IPS-20b (cell line): ENCODE data around the gene NEMP1.
"Not testable (repeated sequence)": the region's sequence is repeated elsewhere in the genome, so short reads cannot be mapped to it uniquely, and the experiment has no call there.

Experiments
- H3K27ac ChIP-seq: one replicate; pipeline ENCODE4 v1.5.1; 2013; ENCODE audit warnings: low read length
- H3K27me3 ChIP-seq: 2 replicates; pipeline ENCODE4 v1.6.1; 2013; ENCODE audit warnings: mild to moderate bottlenecking, low read length, inconsistent platforms; ENCODE audit not compliant: insufficient read depth
- H3K36me3 ChIP-seq: 2 replicates; pipeline ENCODE4 v1.6.1; 2013; ENCODE audit warnings: low read depth, mild to moderate bottlenecking, inconsistent platforms, low read length, moderate library complexity; ENCODE audit not compliant: insufficient read depth
- H3K4me1 ChIP-seq: 2 replicates; pipeline ENCODE4 v1.6.1; 2013; ENCODE audit warnings: mild to moderate bottlenecking, control low read depth, inconsistent platforms, low read length, moderate library complexity; ENCODE audit not compliant: insufficient read depth
- H3K4me3 ChIP-seq: 2 replicates; pipeline ENCODE4 v1.5.1; 2013; ENCODE audit warnings: mild to moderate bottlenecking, low read length, inconsistent platforms
- H3K9ac ChIP-seq: 2 replicates; pipeline ENCODE4 v1.6.1; 2013; ENCODE audit warnings: low read depth, mild to moderate bottlenecking, inconsistent platforms, low read length, moderate library complexity
- H3K9me3 ChIP-seq: 2 replicates; pipeline ENCODE4 v1.6.1; 2013; ENCODE audit warnings: mild to moderate bottlenecking, low read depth, low read length, inconsistent platforms; ENCODE audit not compliant: insufficient read depth

NEMP1 gene

DNA sequence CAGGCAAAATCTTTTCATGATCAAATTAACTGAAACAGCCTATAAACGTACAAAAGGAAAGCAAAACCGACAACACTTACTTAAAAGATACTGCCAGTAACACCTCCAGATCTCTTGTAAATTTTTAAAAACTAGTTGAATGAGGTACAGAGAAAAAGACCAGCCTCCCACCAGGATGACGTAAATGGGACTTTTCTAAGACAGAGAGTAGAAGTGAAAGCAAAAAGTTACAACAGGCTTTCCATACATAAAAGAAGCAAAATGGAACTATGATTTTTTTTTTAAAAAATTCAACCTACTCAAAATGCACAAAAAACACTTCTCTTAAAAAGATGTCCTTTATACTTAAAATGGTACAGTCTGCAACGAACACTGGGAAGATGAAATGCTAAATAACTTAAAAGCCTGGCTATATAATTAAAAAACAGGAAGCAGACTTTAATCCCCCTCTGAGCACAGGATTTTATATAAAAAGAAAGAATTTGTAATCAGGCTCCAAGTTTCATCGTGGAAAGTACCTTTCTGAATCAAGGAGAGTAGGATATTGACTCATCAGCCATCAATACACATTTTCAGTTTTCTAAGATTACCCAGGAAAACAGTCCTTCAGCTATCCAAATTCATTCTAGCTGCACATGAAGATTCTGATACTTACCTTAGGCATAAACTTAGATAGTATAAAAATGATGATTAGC lies 14.5 kb downstream of the NEMP1 start:
- no peaks in the 10 kb centered on the region for H3K27me3 ChIP-seq
- H3K4me1 ChIP-seq = no peaks in the 10 kb centered on the region
- H3K9me3 ChIP-seq = no peaks in the 10 kb centered on the region
- no peak overlapping the region for H3K9ac ChIP-seq
- H3K27ac ChIP-seq = no peak overlapping the region
- peaks cover 85% of the 10 kb centered on the region for H3K36me3 ChIP-seq
- H3K4me3 ChIP-seq = no peak overlapping the region

DNA sequence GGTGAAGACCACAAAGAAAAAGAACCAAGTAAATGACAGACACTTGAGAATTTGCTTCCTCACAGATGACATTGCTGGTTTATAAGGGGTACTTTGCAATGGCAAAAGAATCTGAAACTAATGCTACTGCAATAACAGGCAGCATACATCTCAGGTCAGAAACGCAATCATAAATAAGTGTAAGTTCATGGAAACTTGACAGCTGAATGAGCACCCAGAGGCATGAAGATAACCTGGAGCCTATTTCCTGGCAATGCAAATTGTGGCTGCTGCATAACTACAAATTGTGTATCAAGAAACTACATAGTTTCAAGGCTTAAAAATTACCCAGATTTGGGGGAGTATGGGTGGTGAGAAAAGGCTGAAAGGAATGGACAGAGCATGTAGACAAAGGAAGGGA lies 20.1 kb downstream of the NEMP1 start:
- no peak overlapping the region for H3K9ac ChIP-seq
- no peaks in the 10 kb centered on the region for H3K4me1 ChIP-seq
- H3K9me3 ChIP-seq = 0 out of 2 replicates have a peak, but pooled peaks cover 2% of the 10 kb centered on the region
- no peak overlapping the region for H3K27ac ChIP-seq
- H3K27me3 ChIP-seq = no peaks in the 10 kb centered on the region
- H3K4me3 ChIP-seq = no peak overlapping the region
- peaks cover 70% of the 10 kb centered on the region for H3K36me3 ChIP-seq

DNA sequence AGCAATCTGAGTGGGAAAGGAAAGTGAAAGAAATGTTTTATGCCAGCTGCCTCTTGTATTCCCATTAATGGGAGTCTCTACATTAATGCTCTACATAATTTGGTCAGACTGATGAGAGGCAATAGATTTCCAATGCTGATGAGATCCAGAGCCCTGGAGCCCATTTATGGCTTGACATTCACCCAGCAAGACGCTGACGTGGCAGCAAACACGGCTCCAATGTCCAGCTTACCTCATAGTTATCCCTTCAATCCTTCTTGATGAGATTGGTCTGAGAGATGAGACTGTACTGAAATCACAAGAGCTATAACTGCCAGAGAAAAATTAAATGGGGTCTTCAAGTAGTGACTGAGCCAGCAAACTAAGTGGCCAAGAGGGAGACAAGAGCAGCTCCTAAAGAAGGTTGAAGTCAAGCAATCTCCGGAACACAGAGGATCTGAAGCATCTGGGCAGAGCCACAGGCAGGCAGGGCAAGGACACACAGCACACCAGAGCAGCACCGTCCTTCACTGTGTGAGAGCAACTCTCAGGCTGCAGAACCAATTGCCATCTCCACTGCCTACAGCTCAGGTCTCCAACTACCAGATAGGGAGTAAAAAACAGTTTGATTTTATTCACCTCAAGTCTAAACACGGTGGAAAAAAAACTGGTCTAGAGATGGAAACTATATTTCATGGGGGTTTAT lies 21.4 kb downstream of the NEMP1 start:
- H3K27ac ChIP-seq = no peak overlapping the region
- H3K9me3 ChIP-seq = 0 out of 2 replicates have a peak, but pooled peaks cover 2% of the 10 kb centered on the region
- H3K36me3 ChIP-seq = peaks cover 59% of the 10 kb centered on the region
- no peak overlapping the region for H3K9ac ChIP-seq
- H3K27me3 ChIP-seq = no peaks in the 10 kb centered on the region
- no peak overlapping the region for H3K4me3 ChIP-seq
- H3K4me1 ChIP-seq = no peaks in the 10 kb centered on the region

DNA sequence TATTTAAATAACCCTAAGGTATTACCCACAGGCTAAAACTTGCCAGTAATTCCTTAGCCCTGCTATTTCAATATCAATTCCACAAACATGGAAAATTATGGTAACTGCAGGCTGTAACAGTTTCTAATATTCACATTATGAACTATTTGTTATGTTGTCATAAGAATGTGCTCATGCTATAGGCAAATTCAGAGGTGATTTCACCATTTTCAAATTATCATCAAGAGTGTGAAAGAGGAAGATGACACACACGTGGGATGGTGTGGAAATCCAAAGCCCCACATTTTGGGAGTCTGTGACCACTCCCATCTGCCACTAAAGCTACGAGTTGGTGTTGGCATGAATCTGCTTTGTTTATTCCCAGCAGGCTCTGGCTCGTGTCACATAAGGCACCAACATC lies 22.8 kb downstream of the NEMP1 start:
- H3K9ac ChIP-seq = no peak overlapping the region
- peaks cover 51% of the 10 kb centered on the region for H3K36me3 ChIP-seq
- no peak overlapping the region for H3K4me3 ChIP-seq
- 0 out of 2 replicates have a peak, but pooled peaks cover 2% of the 10 kb centered on the region for H3K9me3 ChIP-seq
- H3K27ac ChIP-seq = no peak overlapping the region
- no peaks in the 10 kb centered on the region for H3K4me1 ChIP-seq
- H3K27me3 ChIP-seq = no peaks in the 10 kb centered on the region

DNA sequence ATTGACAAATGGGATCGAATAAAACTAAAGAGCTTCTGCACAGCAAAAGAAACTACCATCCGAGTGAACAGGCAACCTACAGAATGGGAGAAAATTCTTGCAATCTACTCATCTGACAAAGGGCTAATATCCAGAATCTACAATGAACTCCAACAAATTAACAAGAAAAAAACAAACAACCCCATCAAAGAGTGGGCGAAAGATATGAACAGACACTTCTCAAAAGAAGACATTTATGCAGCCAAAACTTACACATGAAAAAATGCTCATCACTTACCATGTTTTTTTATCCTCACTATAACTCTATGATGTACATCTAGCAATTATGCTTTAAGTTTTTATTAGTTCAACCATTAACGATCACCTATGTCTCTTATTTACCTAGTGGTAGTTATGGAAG lies 24.7 kb downstream of the NEMP1 start:
- not testable (repeated sequence) for H3K4me3 ChIP-seq, H3K9me3 ChIP-seq, H3K4me1 ChIP-seq, H3K9ac ChIP-seq, H3K27ac ChIP-seq, H3K27me3 ChIP-seq
- peaks cover 32% of the 10 kb centered on the region for H3K36me3 ChIP-seq

DNA sequence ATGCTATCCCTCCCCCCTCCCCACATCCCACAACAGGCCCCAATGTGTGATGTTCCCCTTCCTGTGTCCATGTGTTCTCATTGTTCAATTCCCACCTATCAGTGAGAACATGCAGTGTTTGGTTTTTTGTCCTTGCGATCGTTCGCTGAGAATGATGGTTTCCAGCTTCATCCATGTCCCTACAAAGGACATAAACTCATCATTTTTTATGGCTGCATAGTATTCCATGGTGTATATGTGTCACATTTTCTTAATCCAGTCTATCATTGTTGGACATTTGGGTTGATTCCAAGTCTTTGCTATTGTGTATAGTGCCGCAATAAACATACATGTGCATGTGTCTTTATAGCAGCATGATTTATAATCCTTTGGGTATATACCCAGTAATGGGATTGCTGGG lies 25.4 kb downstream of the NEMP1 start:
- H3K9ac ChIP-seq, H3K9me3 ChIP-seq, H3K4me3 ChIP-seq, H3K4me1 ChIP-seq, H3K27me3 ChIP-seq, H3K27ac ChIP-seq: not testable (repeated sequence)
- peaks cover 25% of the 10 kb centered on the region for H3K36me3 ChIP-seq

DNA sequence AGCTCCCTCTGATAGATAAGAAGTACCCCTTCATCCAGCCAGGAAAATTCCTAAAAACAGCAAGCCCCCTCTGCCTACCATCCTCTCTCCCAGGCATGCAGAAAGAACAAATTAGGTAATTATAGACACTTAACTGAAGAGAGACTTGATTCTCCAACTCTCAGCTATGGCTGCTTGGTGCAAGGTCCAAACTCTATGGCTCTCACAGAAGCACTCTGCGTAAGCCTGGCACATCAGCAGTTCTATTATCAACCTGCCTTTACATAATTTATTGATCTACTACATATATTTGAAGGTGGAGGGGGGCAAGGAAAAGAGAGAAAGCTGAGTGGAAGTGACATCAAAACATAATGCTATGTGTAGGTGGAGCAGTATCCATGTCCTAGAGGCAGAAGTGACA lies 27.6 kb downstream of the NEMP1 start:
- 0 out of 2 replicates have a peak, but pooled peaks cover 2% of the 10 kb centered on the region for H3K9me3 ChIP-seq

DNA sequence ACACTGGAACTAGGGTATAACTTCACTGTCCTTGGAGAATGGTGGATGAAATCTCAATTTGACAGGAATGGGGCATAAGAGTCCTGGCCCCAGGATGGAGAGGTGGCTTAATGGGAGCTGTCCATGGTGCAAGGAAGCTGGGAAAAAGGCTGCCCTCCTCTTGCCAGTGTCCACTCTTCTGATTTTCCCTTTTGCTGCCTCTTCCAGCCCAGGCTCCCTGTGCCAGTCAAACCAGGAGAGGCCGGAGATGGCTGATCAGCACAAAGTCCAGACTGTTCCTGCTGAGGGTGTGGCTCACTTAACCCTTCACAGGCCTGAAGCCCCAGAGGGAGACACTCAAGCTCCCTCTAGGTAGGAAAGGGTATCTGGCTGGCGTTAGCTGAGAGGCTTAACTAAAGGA lies 28.7 kb downstream of the NEMP1 start, which contains the start of gene MYO1A:
Gene MYO1A (minus strand): TSS at position 240 of the 400 bp plus-strand sequence. CDS start 1,806 bp downstream, outside the sequence.
- Histone ChIP-seq H3K36me3 (no peaks in the 10 kb centered on the region), H3K9ac (no peak within 1 kb of the TSS), H3K9me3 (0 out of 2 replicates have a peak, but pooled peaks cover 2% of the 10 kb centered on the region), H3K4me1 (no peaks in the 10 kb centered on the region), H3K27me3 (no peaks in the 10 kb centered on the region; the same call in 1 of the 2 replicates), H3K27ac (no peak within 1 kb of the TSS), H3K4me3 (no peak within 1 kb of the TSS)

More for the DNA sequence above, 27.6 kb downstream of the NEMP1 start:
- H3K27me3 ChIP-seq = no peaks in the 10 kb centered on the region; the same call in 1 of the 2 replicates
- H3K4me3 ChIP-seq = no peak overlapping the region
- peaks cover 4% of the 10 kb centered on the region; the same call in 1 of the 2 replicates for H3K36me3 ChIP-seq
- no peak overlapping the region for H3K27ac ChIP-seq
- H3K9ac ChIP-seq = no peak overlapping the region
- H3K4me1 ChIP-seq = no peaks in the 10 kb centered on the region

DNA sequence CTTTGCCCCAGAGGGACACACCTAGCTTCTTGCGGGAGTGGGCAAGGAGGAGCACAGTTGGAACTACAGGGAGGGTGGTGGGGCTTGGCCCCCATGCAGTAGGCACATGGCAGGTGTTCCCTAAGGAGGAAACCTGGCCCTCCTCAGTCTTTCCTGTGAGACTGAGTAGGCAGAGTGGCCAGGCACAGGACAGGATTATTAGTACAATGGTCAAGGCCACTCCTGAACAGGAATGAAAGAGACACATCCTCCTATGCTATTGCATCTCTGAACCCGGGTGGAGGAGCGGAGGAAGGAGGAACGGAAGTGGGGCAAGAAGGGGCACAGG lies 29.5 kb downstream of the NEMP1 start:
- Histone ChIP-seq H3K9ac (no peak overlapping the region), H3K27ac (no peak overlapping the region), H3K27me3 (no peaks in the 10 kb centered on the region; the same call in 1 of the 2 replicates), H3K4me3 (no peak overlapping the region), H3K4me1 (no peaks in the 10 kb centered on the region), H3K36me3 (no peaks in the 10 kb centered on the region), H3K9me3 (no peaks in the 10 kb centered on the region)

DNA sequence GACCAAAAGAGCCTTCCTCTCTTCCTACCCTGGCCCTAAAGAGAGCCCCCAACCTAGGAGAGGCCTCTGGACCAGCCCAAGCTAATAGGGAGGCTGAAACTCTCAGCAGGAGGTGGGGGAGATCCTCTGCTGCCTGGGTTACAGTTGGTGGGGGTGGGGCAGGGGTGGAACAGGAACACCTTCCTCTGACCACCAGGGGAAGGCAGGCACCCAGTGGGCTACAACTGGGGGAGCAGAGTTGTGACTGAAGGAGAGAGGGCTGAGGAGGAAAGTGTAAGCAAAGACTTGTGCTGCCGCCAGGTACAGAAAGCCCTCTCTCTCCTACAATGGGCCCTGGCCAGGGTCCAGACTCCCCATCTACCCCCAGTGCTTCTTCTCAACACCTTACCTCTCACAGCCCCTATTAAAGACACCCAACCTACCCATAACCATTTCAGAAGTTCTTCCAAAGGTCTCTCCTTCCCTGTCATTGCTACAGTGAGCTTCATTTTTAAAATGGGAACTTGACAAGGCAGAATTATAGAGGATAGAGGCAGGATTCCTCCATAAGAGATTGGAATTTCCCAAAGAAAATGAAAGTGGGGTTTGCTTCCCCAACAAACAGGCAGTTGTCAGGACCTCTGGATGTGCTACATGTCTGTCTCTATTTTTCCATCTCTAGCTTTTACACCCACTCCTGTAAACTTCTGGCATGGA lies 30.0 kb downstream of the NEMP1 start:
- Histone ChIP-seq H3K36me3 (no peaks in the 10 kb centered on the region), H3K9me3 (no peaks in the 10 kb centered on the region), H3K4me3 (no peak overlapping the region), H3K27ac (no peak overlapping the region), H3K9ac (no peak overlapping the region), H3K27me3 (no peaks in the 10 kb centered on the region; the same call in 1 of the 2 replicates), H3K4me1 (no peaks in the 10 kb centered on the region)

DNA sequence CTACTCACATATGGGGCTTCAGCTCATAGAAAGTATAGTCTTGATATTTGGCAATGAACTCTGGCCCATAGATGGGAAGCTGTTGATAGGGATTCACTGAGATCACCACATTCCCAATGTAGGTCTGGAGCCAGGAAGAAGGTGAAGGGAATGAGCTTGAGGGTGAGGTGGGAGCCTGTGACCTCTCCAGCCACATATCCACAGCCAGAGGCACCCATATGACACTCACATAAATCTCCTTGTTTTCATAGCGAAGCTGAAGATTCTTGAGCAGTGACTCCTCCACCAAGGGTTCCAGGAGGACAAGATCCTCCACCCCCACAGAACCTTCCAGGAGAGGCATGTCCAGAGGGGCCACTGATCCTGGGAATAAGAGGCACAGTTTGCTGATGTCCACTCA lies 30.6 kb downstream of the NEMP1 start:
- H3K9ac ChIP-seq = no peak overlapping the region
- H3K27ac ChIP-seq = no peak overlapping the region

More for the DNA sequence above, 30.6 kb downstream of the NEMP1 start:
- no peaks in the 10 kb centered on the region for H3K9me3 ChIP-seq
- no peaks in the 10 kb centered on the region for H3K4me1 ChIP-seq
- no peaks in the 10 kb centered on the region for H3K36me3 ChIP-seq
- no peaks in the 10 kb centered on the region; the same call in 1 of the 2 replicates for H3K27me3 ChIP-seq
- H3K4me3 ChIP-seq = no peak overlapping the region
